Stimulated activated CD4-positive, alpha-beta T cell treated with anti-CD3 and anti-CD28 coated beads, Interleukin-12 subunit alpha, Interleukin-12 subunit beta, amount 100 ng/mL, for 48 hours (primary cell): ENCODE results near the gene IPCEF1.

Experiments
- DNase-seq, 3 donors: peaks; one replicate each; pipeline ENCODE4 v3.0.0-alpha.2; 2020; ENCODE audit warnings: low read depth in 2 of 3, low spot score in 1 of 3

Gene IPCEF1, protein sequence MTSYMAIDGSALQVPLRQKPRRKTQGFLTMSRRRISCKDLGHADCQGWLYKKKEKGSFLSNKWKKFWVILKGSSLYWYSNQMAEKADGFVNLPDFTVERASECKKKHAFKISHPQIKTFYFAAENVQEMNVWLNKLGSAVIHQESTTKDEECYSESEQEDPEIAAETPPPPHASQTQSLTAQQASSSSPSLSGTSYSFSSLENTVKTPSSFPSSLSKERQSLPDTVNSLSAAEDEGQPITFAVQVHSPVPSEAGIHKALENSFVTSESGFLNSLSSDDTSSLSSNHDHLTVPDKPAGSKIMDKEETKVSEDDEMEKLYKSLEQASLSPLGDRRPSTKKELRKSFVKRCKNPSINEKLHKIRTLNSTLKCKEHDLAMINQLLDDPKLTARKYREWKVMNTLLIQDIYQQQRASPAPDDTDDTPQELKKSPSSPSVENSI

DNA sequence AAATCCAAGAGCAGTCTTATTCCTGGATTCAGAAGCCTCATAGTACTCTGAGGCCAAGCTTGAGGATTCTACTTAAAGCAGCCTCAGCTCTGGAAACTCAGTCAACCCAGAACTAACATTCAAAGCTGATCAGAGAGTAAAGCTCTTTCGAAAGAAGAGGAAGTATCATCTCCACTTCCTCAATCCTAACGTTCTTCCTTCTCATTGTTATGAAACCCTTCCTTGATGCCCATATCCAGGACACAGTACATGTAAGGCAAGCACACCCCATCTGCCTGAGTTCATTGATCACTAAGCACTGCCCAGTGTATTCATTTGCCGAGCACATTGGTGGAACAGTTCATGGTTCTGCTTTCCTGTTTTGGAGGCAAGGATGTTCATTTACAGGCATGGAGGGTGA lies at the start of gene IPCEF1:
Gene IPCEF1 (minus strand): TSS at position 114 of the 400 bp plus-strand sequence. CDS start 90,856 bp downstream, outside the sequence.
- no peak for DNase-seq

DNA sequence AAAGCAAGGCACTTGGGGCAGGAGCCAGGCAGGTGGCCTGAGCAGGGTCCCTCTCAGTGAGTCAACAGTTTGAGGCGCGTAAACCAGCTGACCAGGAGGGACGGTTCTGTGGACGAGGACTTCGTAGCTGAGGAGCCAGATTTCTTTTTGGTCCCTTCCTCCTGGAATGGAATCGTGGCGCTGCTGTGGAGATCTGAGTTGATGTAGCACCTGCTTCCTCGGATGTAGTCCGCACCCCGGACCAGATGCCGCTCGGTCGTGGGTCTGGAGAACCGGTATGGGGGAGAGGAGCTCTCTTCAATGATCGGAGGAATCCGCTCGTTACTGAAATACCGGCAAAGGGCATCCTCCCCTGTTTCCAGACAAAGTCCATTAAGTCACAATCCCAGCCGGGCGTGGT lies 49.7 kb upstream of the IPCEF1 start:
- DNase-seq: no peak

DNA sequence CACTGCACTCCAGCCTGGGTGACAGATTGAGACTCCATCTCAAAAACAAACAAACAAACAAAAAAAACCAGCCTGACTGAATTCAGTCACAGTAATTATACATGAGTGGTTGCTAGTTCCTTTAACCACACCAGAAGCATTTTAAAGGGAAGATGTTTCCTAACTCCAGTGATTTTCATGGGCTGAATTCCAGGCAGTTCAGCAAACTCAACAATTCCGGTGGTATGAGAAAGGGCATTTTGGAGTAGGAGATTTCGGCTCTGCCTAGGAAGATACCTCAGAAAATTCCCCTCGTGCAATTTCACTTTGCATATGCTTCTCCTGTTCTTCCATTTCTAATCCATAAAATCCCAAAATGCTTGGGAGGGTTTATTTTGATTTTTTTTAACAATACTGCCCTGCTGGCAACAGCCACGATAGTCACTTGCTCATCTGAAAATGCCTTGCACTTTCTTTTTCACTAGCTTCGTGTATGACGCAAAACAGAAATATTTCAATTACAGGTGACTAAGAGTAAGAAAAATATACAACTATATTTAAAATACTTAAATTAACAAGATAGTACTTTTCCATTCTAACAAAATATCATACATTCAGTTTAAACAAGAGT lies 48.3 kb upstream of the IPCEF1 start:
- no peak for DNase-seq

- no peak for DNase-seq
Observed at GRCh38 chr6:154403788-154404187, 47.2 kb upstream of the IPCEF1 start.

GRCh38 chr6:154402081-154402780 lies 45.6 kb upstream of the IPCEF1 start:
- DNase-seq: no peak

GRCh38 chr6:154399097-154399496 lies 42.5 kb upstream of the IPCEF1 start:
- no peak for DNase-seq

DNA sequence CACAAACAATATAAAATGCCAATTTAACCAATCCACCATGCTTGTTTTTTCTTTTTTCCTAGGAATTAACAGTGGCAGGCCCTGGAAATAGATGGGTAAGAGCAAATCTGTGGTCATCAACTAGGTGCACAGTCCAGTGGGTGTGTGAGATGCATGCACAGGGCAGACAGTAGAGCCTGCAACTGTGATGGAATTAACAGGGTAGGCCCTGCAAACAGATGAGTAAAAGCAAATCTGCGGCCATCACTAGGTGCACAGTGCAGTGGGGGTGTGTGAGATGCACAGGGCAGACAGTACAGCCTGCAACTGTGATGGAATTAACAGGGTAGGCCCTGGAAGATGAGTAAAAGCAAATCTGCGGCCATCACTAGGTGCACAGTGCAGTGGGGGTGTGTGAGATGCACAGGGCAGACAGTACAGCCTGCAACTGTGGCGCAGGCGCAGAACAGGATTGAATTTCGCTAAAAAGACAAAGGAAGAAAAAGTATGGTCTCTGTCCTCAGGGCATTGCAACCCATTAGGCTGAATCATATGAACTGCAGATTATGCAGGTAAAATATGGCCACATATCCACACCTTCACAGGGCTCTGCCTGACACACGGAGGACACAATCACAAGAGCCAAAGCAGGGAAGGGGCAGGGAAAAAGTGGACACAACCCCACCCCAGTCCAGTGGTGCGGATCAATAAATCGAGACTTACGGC lies 41.0 kb upstream of the IPCEF1 start:
- DNase-seq: no peak

- no peak for DNase-seq
Observed at GRCh38 chr6:154395878-154396277, 39.3 kb upstream of the IPCEF1 start.

DNA sequence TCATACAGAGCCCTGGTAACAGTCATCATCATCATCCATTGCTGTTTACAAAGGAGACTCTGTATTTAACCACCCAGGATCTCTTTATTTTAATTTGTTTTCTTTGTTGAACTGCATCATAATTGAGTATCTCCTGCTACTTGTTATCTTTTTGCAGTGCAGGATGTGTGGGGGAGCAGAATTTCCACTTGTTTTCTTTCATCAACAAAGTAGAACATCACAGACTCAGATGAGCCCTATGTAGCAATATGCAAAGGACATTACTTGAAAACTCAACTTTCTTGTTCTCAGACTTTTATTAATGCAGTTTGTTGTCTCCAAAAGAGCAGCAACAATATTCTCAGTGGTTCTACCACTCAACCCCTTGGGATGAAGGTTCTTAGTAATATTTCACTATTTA lies 38.7 kb upstream of the IPCEF1 start:
- DNase-seq: no peak

GRCh38 chr6:154394571-154394970 lies 38.0 kb upstream of the IPCEF1 start:
- DNase-seq: no peak

DNA sequence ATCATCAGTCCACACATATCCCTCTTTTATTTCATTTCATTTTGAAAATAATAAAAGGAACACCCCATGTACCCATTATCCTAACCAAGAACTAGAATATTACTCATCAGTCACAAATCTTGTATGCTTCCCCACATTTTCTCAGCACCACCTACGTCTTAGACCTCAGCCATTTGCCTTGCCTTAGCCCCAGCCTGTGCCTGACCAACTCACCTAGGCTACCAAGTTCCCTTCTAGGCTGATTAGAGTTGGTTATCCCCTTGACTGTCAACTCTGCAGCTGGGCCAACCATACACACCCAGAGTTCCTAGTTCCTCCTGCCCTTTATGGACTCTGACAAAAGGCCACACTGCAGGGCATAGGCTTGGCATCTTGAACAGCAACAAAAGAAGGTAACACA lies 33.4 kb upstream of the IPCEF1 start:
- no peak for DNase-seq

DNA sequence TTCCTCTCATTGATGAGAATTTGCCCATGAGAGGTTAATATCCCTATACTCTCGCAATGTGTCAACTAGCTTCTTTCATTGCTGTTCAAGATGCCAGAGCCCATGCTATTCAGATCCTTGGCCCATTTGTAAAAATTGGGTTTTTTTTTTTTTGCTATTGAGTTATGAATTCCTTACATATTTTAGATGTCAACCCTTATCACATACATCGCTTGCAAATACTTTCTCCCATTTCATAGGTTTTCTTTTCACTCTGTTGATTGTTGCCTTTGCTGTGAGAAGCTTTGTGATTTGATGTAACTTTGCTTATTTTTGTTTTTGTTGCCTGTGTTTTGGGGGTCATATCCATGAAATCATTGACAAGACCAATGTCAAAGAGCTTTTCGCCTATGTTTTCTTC lies 32.2 kb upstream of the IPCEF1 start:
- no peak for DNase-seq

- no peak for DNase-seq
Observed at GRCh38 chr6:154386848-154387717, 30.5 kb upstream of the IPCEF1 start.

GRCh38 chr6:154384191-154384590 lies 27.6 kb upstream of the IPCEF1 start:
- no peak for DNase-seq

DNA sequence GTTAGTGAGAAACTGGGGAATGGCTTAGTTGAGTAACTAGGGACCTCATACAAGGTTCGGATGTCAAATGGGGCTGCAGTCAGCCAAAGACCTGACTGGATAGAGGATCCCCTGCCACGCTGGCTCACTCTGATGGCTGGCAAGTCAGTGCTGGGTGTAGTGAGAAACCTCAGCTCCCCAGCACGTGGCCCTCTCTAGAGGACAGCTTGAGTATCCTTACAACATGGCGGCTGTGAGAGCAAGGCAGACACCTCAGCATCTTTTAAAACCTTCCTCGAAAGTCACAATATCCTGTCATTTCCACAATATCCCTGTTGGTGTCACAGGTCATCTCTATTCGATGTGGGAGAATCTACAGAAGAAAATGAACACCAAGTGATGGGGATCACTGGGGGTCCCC lies 26.7 kb upstream of the IPCEF1 start:
- no peak for DNase-seq

- DNase-seq: no peak
Observed at GRCh38 chr6:154382740-154383139, 26.1 kb upstream of the IPCEF1 start.

DNA sequence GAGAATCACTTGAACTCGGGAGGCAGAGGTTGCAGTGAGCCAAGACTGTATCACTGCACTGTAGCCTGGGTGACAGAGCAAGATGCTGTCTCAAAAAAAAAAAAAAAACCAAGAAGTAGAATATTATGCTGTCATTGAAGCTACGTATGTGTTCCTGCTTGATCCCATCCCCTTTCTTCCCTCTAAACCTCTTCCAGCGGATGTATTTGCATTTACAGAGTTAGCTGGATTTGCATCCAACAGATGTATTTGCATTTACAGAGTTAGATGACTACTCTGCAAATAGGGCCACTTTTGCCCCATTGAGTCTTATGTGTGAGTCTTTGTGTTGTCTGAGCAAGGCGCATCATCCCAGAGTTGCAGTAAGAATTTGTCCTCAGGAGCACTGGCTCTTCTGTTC lies 24.9 kb upstream of the IPCEF1 start:
- no peak for DNase-seq

- no peak for DNase-seq
Observed at GRCh38 chr6:154380741-154381140, 24.1 kb upstream of the IPCEF1 start.

DNA sequence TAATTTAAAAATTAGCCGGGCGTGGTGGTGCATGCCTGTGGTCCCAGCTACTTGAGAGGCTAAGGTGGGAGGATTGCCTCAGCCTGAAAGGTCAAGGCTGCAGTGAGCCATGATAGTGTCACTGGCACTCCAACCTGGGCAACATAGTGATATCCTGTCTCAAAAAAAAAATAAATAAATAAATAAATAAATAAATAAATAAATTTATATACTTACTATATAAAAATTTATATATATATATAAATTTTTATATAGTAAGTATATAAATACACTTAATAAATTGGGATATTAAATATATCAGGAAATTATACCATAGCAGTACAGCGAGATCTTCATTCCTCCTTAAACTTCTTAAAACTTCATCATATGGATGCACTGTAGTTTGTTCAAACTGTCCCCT lies 23.0 kb upstream of the IPCEF1 start:
- no peak for DNase-seq

DNA sequence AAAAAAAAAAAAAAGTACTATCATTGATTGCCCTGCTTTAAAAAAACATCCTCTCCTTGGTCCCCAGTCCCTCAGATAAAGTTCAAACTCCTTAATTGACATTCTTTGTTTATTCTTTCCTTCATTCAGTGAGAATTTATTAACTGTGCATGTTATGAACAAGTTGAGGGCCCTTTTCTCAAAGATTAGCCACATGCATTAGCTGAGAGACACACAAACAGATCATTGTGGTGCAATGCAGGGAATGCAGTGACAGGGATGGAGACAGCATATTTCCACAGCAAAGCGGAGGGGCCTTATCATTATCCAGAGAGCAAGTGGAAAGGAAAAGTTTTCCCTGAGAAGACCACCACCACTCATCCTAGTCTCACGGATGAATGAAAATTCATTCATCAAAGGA lies 21.9 kb upstream of the IPCEF1 start:
- DNase-seq: no peak

DNA sequence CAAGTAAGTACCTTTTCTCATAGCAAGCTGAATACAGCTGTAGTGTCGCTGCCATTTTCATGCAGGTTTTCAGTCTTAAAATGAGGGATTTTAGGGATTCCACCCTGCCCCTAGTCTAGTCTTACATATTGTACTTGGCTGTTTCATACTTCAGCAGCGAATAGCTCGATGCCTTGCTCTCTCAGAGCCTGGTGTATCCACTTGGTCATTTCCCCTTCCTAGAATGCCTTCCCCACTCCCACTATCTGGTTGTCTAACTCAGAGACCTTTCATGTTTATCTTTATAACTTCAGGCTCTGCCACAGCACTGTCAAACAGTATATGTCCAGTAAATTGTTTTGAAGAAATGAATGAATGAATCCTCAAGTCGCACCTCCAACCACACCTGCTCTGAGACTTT lies 21.1 kb upstream of the IPCEF1 start:
- DNase-seq: no peak
